ENCODE measurements around the gene ZNF814. TPM values are rescaled to one million over a fixed set of nuclear protein-coding genes. Genes with fewer than 3 reads are reported as not detected.

The ZNF814 gene
- total RNA-seq (2021; ENCODE audit: unreplicated experiment): 4.8 TPM
- 7.0 TPM for polyA plus RNA-seq (2012; ENCODE audit: insufficient read length)
- percentile 43 among the genes with signal in this experiment for Bru-seq, nascent RNA
- BruChase-seq, experiment 1, labeled RNA remaining after a 2-hour chase: percentile 57 among the genes with signal in this experiment
- percentile 58 among the genes with signal in this experiment for BruChase-seq, experiment 2, labeled RNA remaining after a 6-hour chase
- long read RNA-seq, transcript ZNF814-207 (1 exons, 2,496 nt): major isoform, 5 of 144 reads
- long read RNA-seq, partial matches to known transcripts: 0 of 144 reads
- long read RNA-seq, other reads (novel, unspliced or antisense): 138 of 144 reads

- H3K36me3 ChIP-seq (ENCODE audit: control insufficient read depth, insufficient read depth, low read length): no peaks in the 10 kb centered on the region
- no peaks in the 10 kb centered on the region; the same call in 1 of the 2 replicates for H3K9me3 ChIP-seq (ENCODE audit: control insufficient read depth, insufficient read depth, low read depth, low read length)
- no peak; the same call in 1 of the 2 replicates for TF ChIP-seq CTCF (IDR thresholded peaks at IDR 0.05)
- H3K4me3 ChIP-seq (ENCODE audit: low read depth in 2 of 2, low read length in 2 of 2): peak within 1 kb of the TSS in 1 of 2 experiments; percentile 11; a peak in 1 of 4 replicates
- ATAC-seq: no peak
- H3K27me3 ChIP-seq (ENCODE audit: control insufficient read depth, insufficient read depth, low read length): no peaks in the 10 kb centered on the region
- intact Hi-C loops (cut with micrococcal nuclease; ENCODE audit: unreplicated experiment) (no loop called here), in situ Hi-C loops (cut with HindIII; ENCODE audit: low pct_unique_long_range_greater_than_20kb, low sequenced_read_pairs) (no loop called here)
- no TSS peak for BruUV-seq (replicated peaks)
- H3K4me1 ChIP-seq (ENCODE audit: control insufficient read depth, insufficient read depth, low read length): no peaks in the 10 kb centered on the region
- no peak for DNase-seq (ENCODE audit: low read depth, low spot score)
- CTCF ChIA-PET: interaction anchor here (0.6 kb wide), 1 partner anchor 21 kb away, joined by 4 read pairs; no protein-coding TSS in a partner anchor
- POLR2A ChIA-PET: interaction anchor here (0.6 kb wide), 1 partner anchor 141 kb away, joined by 4 read pairs; no protein-coding TSS in a partner anchor
- no peak within 1 kb of the TSS for H3K27ac ChIP-seq (ENCODE audit: low read length)
Measured at GRCh38 chr19:57888560-57889231, at the start of gene ZNF814. ZNF814 (minus strand) TSS chr19:57889037; CDS start chr19:57888802, 235 bp downstream.

GRCh38 chr19:57935731-57936130 lies 46.9 kb upstream of the ZNF814 start:
- Histone ChIP-seq H3K4me1 (ENCODE audit: control insufficient read depth, insufficient read depth, low read length) (no peaks in the 10 kb centered on the region), H3K4me3 (ENCODE audit: low read depth in 2 of 2, low read length in 2 of 2) (peak overlapping the region; percentile 55 to 73; a peak in 2 of 4 replicates), H3K27me3 (ENCODE audit: control insufficient read depth, insufficient read depth, low read length) (no peaks in the 10 kb centered on the region), H3K36me3 (ENCODE audit: control insufficient read depth, insufficient read depth, low read length) (no peaks in the 10 kb centered on the region), H3K9me3 (ENCODE audit: control insufficient read depth, insufficient read depth, low read depth, low read length) (peaks cover 38% of the 10 kb centered on the region), H3K27ac (ENCODE audit: low read length) (no peak overlapping the region)
- TF ChIP-seq SIN3A (IDR thresholded peaks at IDR 0.05; ENCODE audit: borderline replicate concordance, insufficient read depth, low read depth, low read length): no peak
- no peak for TF ChIP-seq TCF7L2 (IDR thresholded peaks at IDR 0.05; ENCODE audit: low read depth, low read length)
- no peak for TF ChIP-seq POLR2AphosphoS5 (IDR thresholded peaks at IDR 0.05; ENCODE audit: low read depth, low read length)
- no peak for TF ChIP-seq CTCF (IDR thresholded peaks at IDR 0.05)
- TF ChIP-seq REST (IDR thresholded peaks at IDR 0.05; ENCODE audit: insufficient read depth in 1 of 2, low read depth in 2 of 2, low read length in 1 of 2): no peak
- intact Hi-C loops (cut with micrococcal nuclease; ENCODE audit: unreplicated experiment) (no loop called here), in situ Hi-C loops (cut with HindIII; ENCODE audit: low pct_unique_long_range_greater_than_20kb, low sequenced_read_pairs) (no loop called here)
- ATAC-seq: no peak
- no peak for DNase-seq (ENCODE audit: low read depth, low spot score)
- ChIA-PET CTCF (no interaction called here), POLR2A (no interaction called here)
- BruUV-seq (replicated peaks): no TSS peak
